HK-2 (cell line): ENCODE measurements around the gene EREG.
"Not testable (repeated sequence)": the region's sequence is repeated elsewhere in the genome, so short reads cannot be mapped to it uniquely, and the experiment has no call there.

ENCODE experiments used
- DNase-seq: peaks from one replicate; pipeline ENCODE4 v3.0.0-alpha.2; 2018; ENCODE audit not compliant: unreplicated experiment

Gene EREG

GRCh38 chr4:74390677-74391076 lies 25.7 kb downstream of the EREG start:
- no peak for DNase-seq

GRCh38 chr4:74391346-74391745 lies 26.4 kb downstream of the EREG start:
- no peak for DNase-seq

- no peak for DNase-seq
Observed at GRCh38 chr4:74391890-74392475, 27.0 kb downstream of the EREG start.

- DNase-seq = no peak
Observed at GRCh38 chr4:74394476-74395136, 29.7 kb downstream of the EREG start.

- DNase-seq = no peak
Observed at GRCh38 chr4:74395633-74396032, 30.7 kb downstream of the EREG start.

GRCh38 chr4:74397748-74398426 lies 32.9 kb downstream of the EREG start:
- DNase-seq = no peak

GRCh38 chr4:74398894-74399589 lies 34.1 kb downstream of the EREG start:
- DNase-seq = not testable (repeated sequence)

GRCh38 chr4:74400395-74400794 lies 35.5 kb downstream of the EREG start:
- no peak for DNase-seq

- DNase-seq = no peak
Observed at GRCh38 chr4:74402692-74403456, 37.9 kb downstream of the EREG start.

- DNase-seq = no peak
Observed at GRCh38 chr4:74407891-74408290, 42.9 kb downstream of the EREG start.

- no peak for DNase-seq
Observed at GRCh38 chr4:74408639-74409038, 43.7 kb downstream of the EREG start.

GRCh38 chr4:74410272-74410671 lies 45.3 kb downstream of the EREG start:
- no peak for DNase-seq

- DNase-seq = no peak
Observed at GRCh38 chr4:74412225-74412624, 47.3 kb downstream of the EREG start.

GRCh38 chr4:74413265-74413664 lies 48.3 kb downstream of the EREG start:
- no peak for DNase-seq

- no peak for DNase-seq
Observed at GRCh38 chr4:74414149-74414809, 49.3 kb downstream of the EREG start.

- DNase-seq = no peak
Observed at GRCh38 chr4:74415602-74416300, 50.8 kb downstream of the EREG start.

GRCh38 chr4:74418063-74418670 lies 53.2 kb downstream of the EREG start:
- DNase-seq = peak; percentile 36

- DNase-seq = no peak
Observed at GRCh38 chr4:74420863-74421262, 55.9 kb downstream of the EREG start.

GRCh38 chr4:74423104-74423503 lies 58.2 kb downstream of the EREG start:
- DNase-seq = no peak

- no peak for DNase-seq
Observed at GRCh38 chr4:74424111-74424510, 59.2 kb downstream of the EREG start.
